ENCODE results near the gene ABLIM3. TPM values are rescaled to one million over a fixed set of nuclear protein-coding genes. Genes with fewer than 3 reads are reported as not detected.

The ABLIM3 gene
- total and polyA plus RNA-seq, 2 experiments from 2014 or later: 0.19 to 2.2 TPM

DNA sequence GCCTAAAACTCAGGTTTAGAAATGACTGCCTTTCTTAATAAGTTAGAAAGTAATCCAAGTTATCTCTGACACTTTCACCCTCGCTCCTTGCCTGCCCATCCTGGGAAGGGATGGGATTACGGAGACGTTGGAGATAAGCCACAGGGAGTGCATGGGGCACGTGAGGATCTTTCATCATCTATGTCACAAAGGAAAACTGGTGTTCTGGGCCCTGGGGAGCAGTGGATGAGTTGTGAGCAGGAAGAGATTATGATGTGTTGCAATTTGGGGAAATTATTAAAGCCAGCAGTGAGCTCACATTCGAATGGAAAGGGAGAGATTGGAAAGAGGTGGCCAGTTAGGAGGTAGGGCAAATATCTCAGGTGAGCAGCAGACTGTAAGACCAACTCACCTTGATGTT is 143.2 kb downstream of the ABLIM3 start:
- Histone ChIP-seq H3F3A (replicated peaks; ENCODE audit: low read depth) (no peaks in the 10 kb centered on the region), H3K36me3 (ENCODE audit: insufficient read depth) (no peaks in the 10 kb centered on the region), H3K79me2 (replicated peaks; ENCODE audit: insufficient read depth) (no peaks in the 10 kb centered on the region), H3K4me3 (no peak overlapping the region), H3K27me3 (ENCODE audit: insufficient read depth) (no peaks in the 10 kb centered on the region), H4K20me1 (replicated peaks; ENCODE audit: insufficient read depth) (no peaks in the 10 kb centered on the region; the same call in 1 of the 2 replicates), H3K9me2 (ENCODE audit: insufficient read depth) (no peaks in the 10 kb centered on the region), H2AFZ (no peak overlapping the region), H3K4me2 (no peak overlapping the region), H3K4me1 (ENCODE audit: insufficient read depth) (no peaks in the 10 kb centered on the region), H3K27ac (ENCODE audit: low read depth) (no peak overlapping the region)
- ATAC-seq (no peak), DNase-seq (ENCODE audit: low spot score) (no peak)
- Mint-ChIP-seq H3K27me3 (ENCODE audit: insufficient read depth, low read depth, poor library complexity) (peaks cover 2% of the 10 kb centered on the region), H3K27ac (no peak overlapping the region), H3K36me3 (ENCODE audit: low read depth) (no peaks in the 10 kb centered on the region), H3K9me3 (no peaks in the 10 kb centered on the region), H3K4me1 (peaks cover 4% of the 10 kb centered on the region; the same call in 2 of the 3 replicates), H3K4me3 (no peak overlapping the region)
- TF ChIP-seq POLR2AphosphoS5 (IDR thresholded peaks at IDR 0.05; ENCODE audit: low read depth): no peak
- no peak for TF ChIP-seq EZH2 (IDR thresholded peaks at IDR 0.05; ENCODE audit: low read depth, unreplicated experiment)
- TF ChIP-seq, protein P1, sequence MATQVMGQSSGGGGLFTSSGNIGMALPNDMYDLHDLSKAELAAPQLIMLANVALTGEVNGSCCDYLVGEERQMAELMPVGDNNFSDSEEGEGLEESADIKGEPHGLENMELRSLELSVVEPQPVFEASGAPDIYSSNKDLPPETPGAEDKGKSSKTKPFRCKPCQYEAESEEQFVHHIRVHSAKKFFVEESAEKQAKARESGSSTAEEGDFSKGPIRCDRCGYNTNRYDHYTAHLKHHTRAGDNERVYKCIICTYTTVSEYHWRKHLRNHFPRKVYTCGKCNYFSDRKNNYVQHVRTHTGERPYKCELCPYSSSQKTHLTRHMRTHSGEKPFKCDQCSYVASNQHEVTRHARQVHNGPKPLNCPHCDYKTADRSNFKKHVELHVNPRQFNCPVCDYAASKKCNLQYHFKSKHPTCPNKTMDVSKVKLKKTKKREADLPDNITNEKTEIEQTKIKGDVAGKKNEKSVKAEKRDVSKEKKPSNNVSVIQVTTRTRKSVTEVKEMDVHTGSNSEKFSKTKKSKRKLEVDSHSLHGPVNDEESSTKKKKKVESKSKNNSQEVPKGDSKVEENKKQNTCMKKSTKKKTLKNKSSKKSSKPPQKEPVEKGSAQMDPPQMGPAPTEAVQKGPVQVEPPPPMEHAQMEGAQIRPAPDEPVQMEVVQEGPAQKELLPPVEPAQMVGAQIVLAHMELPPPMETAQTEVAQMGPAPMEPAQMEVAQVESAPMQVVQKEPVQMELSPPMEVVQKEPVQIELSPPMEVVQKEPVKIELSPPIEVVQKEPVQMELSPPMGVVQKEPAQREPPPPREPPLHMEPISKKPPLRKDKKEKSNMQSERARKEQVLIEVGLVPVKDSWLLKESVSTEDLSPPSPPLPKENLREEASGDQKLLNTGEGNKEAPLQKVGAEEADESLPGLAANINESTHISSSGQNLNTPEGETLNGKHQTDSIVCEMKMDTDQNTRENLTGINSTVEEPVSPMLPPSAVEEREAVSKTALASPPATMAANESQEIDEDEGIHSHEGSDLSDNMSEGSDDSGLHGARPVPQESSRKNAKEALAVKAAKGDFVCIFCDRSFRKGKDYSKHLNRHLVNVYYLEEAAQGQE (IDR thresholded peaks at IDR 0.05; ENCODE audit: unreplicated experiment): no peak
- TF ChIP-seq ZNF331 (CRISPR knock-in tag; IDR thresholded peaks at IDR 0.05; ENCODE audit: low read depth): no peak
- TF ChIP-seq NANOG (IDR thresholded peaks at IDR 0.05; ENCODE audit: borderline replicate concordance): no peak
- no peak for TF ChIP-seq CTCF (conservative IDR thresholded peaks at IDR 0.05; ENCODE audit: low read depth in 2 of 2)
- TF ChIP-seq ZNF462 (CRISPR knock-in tag; IDR thresholded peaks at IDR 0.05): no peak
- TF ChIP-seq ETS1 (IDR thresholded peaks at IDR 0.05): no peak
- TF ChIP-seq STAT1 (IDR thresholded peaks at IDR 0.05; ENCODE audit: unreplicated experiment): no peak
- no peak for TF ChIP-seq JUNB (IDR thresholded peaks at IDR 0.05; ENCODE audit: unreplicated experiment)
- TF ChIP-seq EZH2phosphoT487 (IDR thresholded peaks at IDR 0.05; ENCODE audit: unreplicated experiment): no peak
- no peak for TF ChIP-seq ZNF114 (CRISPR knock-in tag; IDR thresholded peaks at IDR 0.05)
- no peak for TF ChIP-seq CREB1 (CRISPR knock-in tag; IDR thresholded peaks at IDR 0.05; ENCODE audit: low read depth)

All from GM23338 (cell line).